NCI-H128 (cell line): ENCODE measurements around the gene PTGER2.

Experiments
- DNase-seq: peaks from one replicate; lab custom pipeline; 2025; ENCODE audit not compliant: unreplicated experiment; lab: John Stamatoyannopoulos, UW

The PTGER2 gene

DNA sequence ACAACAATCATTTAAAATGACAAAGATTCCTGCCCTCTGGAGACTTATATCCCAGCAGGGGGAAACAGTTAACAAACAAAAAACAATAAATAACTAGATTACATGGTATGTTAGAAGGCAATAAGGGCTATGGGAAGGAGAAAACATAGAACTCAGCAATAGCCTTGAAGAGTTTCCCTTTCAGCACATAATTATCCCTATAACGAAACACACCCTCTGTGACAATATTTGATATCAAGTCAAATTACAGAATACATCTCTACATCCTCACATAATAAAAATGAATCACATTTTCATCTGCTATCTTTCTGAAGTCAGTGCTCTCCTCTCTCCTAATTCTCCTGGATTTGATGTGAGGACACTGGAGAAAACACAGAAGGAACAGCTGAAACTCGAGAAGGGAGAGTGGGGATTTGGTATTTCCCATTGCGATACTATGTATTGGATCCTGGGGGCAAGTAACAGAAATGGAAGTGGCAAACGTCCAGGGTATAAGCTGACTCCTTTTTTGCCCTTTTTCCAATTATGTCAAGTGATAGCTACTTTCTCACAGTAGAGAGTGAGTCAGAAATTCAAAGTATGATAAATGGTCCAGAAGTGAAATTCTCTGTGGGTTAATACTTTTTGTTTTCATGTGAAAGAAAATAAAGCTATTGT, 9.7 kb upstream of the PTGER2 start:
- DNase-seq = no peak

- no peak for DNase-seq
Observed at GRCh38 chr14:52305014-52305413, 9.1 kb upstream of the PTGER2 start.

DNA sequence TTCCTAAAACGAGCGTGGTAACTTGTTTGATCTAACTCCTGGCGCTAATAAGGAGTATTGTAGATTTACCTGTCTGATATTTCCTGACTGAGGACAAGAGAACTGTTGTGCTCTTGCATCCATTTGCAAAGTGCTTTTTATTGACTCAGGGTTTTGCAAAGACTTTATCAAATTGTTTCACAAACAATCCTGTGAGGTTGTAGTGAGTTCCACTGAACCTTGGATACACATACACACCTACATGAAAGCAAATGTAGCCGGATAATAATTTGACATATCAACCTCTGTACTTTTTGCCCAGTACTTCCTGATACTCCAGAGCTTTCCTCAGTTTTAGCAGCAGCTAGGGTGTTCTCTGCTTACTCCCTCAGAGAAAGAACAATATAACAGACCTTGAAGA, 6.7 kb upstream of the PTGER2 start:
- DNase-seq = no peak

GRCh38 chr14:52307905-52308304, 6.2 kb upstream of the PTGER2 start:
- DNase-seq = no peak

DNA sequence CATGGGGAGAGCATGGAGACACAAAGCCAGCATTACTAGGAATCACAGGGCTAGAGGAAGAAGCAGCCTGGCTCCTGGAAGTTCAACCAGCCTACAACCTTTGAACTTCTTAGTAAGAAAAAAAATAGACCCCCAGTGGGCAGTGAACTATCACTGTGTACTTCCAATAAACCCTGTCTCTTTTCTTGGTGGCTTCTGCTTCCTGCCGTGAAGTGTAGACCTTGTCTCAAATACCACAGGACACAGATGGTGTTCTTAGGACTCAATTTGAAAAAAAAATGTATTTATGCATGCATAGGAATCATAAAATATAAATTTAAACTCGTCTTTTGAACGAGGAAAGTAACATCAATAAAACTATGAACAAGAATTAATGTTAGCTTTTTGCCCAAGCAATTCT, 3.6 kb upstream of the PTGER2 start:
- no peak for DNase-seq

DNA sequence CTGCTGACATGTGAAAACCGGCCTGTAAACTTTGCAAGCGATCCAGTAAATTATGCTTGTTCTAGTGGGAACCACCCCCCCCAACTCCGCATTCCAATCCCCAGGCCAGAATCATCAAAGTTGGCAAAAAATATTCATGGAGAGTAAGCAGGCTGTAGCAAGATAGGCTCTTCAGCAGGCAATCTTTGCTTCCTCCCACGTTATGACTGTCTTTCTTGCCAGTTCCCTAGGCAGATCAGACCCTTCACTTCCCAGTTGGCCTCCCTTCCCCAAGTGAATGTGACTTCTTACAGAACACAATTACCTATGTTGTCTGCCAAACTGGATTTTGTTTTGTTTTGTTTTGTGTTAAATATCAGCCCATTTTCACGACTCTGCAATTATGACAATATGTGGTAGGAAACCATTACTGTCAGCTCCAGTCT, 1.2 kb upstream of the PTGER2 start:
- DNase-seq = no peak

- DNase-seq = no peak
Observed at GRCh38 chr14:52313462-52313861, 650 bp upstream of the PTGER2 start.

- no peak for DNase-seq
Observed at GRCh38 chr14:52314595-52315354, 663 bp downstream of the PTGER2 start.

GRCh38 chr14:52315355-52315718, 1.2 kb downstream of the PTGER2 start:
- DNase-seq = no peak

DNA sequence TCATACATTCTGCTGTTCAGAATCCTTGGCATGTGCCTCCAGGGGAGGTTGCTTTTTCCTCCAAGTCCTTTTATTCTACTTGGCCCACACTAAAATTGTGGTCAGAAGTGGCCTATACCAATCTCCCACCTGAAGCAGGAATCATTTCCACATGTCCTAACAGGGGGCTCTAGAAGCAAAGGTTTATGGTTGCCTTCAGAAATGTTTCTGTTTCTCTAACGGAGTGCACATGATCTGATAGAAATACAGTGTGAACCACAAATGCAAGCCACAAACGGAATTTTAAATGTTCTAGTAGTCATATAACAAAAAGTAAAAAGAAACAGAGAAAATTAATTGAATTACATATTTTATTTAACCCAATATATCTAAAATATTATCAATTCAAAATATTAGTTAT, 4.0 kb downstream of the PTGER2 start:
- DNase-seq = no peak

DNA sequence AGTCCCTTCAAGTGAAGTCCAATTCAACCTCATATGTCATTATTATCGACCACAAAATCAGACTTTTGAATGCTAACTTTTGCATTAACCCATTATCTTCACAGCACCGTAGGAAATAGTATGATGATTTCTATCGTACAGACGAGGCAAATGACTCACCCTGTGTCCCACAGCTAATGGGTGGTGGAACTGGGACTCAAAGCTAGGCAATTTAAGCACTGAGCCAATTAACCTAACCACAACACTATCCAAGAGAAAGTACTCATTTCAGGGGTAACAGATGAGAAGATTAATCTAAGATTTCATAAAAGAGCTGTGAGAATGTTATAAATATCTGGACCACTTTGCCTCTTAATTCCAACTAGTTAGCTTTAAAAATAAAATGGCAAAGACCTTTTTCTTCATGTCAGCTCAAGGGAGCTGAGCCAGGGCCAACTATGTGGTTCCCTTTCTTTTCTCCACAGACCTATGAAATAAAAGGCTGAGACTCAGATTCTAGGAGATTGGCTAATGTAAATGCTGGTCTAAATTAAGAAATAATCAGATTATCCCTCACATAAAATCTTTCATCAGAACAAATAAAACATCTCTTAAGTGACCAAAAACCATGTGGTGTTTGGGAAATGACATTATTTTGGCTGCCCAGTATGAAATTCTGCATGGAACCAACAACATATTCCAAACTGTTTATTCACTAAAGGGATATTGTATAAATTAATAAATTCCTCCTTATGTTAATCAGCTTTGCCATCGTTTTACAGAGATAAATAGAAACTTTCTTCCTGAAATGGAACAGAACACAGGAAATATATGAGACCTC, 4.9 kb downstream of the PTGER2 start:
- DNase-seq = no peak

GRCh38 chr14:52319919-52320318, 5.8 kb downstream of the PTGER2 start:
- DNase-seq = no peak

GRCh38 chr14:52325126-52325525, 11.0 kb downstream of the PTGER2 start:
- no peak for DNase-seq

DNA sequence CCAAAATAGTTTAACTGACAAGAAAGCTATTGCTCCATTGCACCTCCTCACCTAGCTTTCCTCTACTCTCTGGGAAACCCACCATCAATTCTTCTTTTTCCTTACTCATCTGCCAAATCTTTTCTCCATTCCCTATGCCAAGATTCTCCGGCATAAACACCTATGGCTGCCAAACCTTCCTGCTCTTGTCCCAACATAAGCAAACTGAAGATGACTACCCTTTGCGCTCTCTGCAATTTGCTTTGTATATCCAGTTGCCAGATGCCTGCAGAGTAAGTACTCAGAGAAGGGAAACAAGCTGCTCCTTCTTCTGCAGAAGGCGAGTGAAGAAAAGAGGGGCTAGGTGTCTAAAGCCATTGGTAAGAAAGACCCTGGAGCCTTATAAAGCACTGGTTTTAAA, 11.5 kb downstream of the PTGER2 start:
- no peak for DNase-seq

DNA sequence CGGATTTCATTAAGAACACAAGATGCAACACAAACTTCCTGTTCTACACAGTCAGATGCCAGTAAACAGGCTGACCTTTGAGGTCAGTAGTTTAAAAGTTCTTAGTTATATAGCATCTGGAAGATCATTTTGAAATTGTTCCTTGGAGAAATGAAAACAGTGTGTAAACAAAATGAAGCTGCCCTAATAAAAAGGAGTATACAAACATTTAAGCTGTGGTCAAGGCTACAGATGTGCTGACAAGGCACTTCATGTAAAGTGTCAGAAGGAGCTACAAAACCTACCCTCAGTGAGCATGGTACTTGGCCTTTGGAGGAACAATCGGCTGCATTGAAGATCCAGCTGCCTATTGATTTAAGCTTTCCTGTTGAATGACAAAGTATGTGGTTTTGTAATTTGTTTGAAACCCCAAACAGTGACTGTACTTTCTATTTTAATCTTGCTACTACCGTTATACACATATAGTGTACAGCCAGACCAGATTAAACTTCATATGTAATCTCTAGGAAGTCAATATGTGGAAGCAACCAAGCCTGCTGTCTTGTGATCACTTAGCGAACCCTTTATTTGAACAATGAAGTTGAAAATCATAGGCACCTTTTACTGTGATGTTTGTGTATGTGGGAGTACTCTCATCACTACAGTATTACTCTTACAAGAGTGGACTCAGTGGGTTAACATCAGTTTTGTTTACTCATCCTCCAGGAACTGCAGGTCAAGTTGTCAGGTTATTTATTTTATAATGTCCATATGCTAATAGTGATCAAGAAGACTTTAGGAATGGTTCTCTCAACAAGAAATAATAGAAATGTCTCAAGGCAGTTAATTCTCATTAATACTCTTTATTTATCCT, 13.5 kb downstream of the PTGER2 start:
- DNase-seq = no peak

DNA sequence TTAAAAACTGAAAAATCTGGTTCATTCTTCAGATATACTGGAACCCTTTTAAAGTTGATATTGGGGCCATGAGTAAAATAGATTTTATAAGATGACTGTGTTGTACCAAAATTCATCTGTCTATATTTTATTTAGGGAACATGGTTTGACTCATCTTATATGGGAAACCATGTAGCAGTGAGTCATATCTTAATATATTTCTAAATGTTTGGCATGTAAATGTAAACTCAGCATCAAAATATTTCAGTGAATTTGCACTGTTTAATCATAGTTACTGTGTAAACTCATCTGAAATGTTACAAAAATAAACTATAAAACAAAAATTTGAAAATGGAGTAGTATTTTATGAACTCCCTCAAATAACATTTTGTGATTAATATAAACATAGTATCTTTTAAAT, 14.2 kb downstream of the PTGER2 start:
- DNase-seq = no peak

DNA sequence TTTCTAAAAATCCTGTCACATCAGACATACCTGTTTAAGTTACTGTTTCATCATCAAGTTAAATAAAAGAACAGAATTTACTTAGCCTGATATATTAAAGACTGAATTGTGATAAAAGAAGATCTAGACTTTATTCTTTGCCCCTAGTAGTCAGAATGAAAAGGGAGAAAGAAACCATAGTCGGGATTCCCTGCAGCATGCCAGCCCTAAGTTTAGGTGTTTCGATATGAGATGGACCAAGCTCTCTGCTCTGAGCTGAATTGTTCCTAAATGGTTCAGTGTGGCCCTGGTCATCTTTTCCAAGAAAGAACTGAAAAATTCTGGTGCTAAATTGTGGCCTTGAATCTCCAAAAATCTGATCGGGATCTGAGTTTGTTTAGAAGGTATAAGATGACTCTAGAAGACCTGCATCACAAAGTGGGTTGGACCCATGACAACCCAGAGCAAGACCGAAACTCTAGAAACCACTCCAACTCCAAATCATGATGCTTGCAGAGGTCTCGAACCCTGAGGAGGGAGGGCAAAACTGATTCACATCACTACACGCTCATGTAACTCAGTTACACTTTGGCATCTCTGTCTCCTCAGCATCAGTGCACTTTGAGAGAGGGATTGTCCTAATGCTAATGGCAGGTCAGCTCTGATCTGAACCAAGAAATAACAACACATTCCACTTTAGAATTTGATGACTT, 15.7 kb downstream of the PTGER2 start:
- DNase-seq = no peak

DNA sequence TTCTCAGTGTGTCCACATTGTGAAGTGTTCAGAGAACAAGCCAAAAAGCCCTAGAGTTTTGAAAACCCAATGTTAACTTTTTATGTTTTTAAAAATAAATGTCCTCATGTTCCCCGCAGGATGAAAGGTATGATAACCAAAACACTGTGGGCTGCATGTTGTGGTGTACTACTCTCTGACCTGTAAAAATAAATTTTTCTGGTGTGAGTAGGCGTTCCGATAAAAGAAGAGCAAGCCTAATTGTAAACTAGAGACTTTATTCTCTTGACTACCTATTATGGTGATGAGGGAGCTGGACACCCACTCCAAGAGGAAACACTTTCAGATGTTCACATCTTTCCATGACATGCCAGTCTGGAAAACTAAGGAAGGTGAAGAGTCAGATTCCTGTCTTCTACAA, 18.2 kb downstream of the PTGER2 start:
- no peak for DNase-seq

DNA sequence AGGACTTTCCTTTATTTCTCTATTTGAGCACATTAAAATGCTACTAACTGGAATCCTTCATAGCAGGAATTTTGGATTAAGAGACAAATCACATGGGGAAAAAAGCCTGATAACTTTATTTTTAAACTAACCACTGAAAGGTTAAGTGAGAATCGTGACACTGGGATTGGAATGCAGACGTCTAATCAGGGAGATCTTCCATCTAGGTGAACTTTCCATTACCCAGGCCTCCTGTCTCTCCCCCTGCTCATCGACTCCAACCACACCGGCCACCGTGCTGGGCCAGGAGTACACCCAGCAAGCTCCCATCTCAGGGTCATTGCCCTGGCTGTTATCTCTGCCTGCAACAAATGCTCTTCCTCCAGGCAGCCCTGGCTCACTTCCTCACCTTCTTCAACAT, 19.0 kb downstream of the PTGER2 start:
- DNase-seq = no peak

GRCh38 chr14:52333823-52334657, 19.9 kb downstream of the PTGER2 start:
- DNase-seq = no peak
